Nephron (organoid): ENCODE data around the gene BTBD9.
"Not testable (repeated sequence)": the region's sequence is repeated elsewhere in the genome, so short reads cannot be mapped to it uniquely, and the experiment has no call there.

Experiments used
- H3K27ac Mint-ChIP-seq, 3 experiments: 2 replicates each; pipeline ENCODE4 v1.8.0; 2020; ENCODE audit warnings: mixed read lengths in 3 of 3, mild to moderate bottlenecking in 2 of 3, moderate library complexity in 1 of 3
- H3K27me3 Mint-ChIP-seq: 2 replicates; pipeline ENCODE4 v1.8.0; 2021; ENCODE audit warnings: low read depth, mild to moderate bottlenecking, moderate library complexity, mixed read lengths
- H3K36me3 Mint-ChIP-seq: 2 replicates; pipeline ENCODE4 v1.8.0; 2020; ENCODE audit warnings: low read depth, mixed read lengths
- H3K4me1 Mint-ChIP-seq: 2 replicates; pipeline ENCODE4 v1.8.0; 2020; ENCODE audit warnings: mixed read lengths
- H3K4me3 Mint-ChIP-seq, 3 experiments: 2 replicates each; pipeline ENCODE4 v1.8.0; 2020; ENCODE audit warnings: mild to moderate bottlenecking in 3 of 3, mixed read lengths in 3 of 3, moderate library complexity in 2 of 3
- H3K9me3 Mint-ChIP-seq: 2 replicates; pipeline ENCODE4 v1.8.0; 2020; ENCODE audit warnings: mixed read lengths
- TF ChIP-seq, protein P1 (sequence below), 3 experiments: fragments of 200-600 bp; sonication (generic); IDR thresholded peaks; one replicate each; pipeline ENCODE4 v1.5.0; 2021; ENCODE audit warnings: antibody characterized with exemption in 3 of 3; ENCODE audit not compliant: unreplicated experiment in 3 of 3

BTBD9 gene

GRCh38 chr6:38133932-38134703, 505.6 kb downstream of the BTBD9 start:
- no peak overlapping the region for H3K4me3 Mint-ChIP-seq
- peaks cover 31% of the 10 kb centered on the region for H3K4me1 Mint-ChIP-seq
- no peaks in the 10 kb centered on the region for H3K27me3 Mint-ChIP-seq
- peaks cover 62% of the 10 kb centered on the region for H3K36me3 Mint-ChIP-seq
- no peak overlapping the region for H3K27ac Mint-ChIP-seq
- TF ChIP-seq, protein P1, sequence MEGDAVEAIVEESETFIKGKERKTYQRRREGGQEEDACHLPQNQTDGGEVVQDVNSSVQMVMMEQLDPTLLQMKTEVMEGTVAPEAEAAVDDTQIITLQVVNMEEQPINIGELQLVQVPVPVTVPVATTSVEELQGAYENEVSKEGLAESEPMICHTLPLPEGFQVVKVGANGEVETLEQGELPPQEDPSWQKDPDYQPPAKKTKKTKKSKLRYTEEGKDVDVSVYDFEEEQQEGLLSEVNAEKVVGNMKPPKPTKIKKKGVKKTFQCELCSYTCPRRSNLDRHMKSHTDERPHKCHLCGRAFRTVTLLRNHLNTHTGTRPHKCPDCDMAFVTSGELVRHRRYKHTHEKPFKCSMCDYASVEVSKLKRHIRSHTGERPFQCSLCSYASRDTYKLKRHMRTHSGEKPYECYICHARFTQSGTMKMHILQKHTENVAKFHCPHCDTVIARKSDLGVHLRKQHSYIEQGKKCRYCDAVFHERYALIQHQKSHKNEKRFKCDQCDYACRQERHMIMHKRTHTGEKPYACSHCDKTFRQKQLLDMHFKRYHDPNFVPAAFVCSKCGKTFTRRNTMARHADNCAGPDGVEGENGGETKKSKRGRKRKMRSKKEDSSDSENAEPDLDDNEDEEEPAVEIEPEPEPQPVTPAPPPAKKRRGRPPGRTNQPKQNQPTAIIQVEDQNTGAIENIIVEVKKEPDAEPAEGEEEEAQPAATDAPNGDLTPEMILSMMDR (IDR thresholded peaks at IDR 0.05; ENCODE audit: unreplicated experiment in 3 of 3): no peak
- H3K9me3 Mint-ChIP-seq: peaks cover 20% of the 10 kb centered on the region

DNA sequence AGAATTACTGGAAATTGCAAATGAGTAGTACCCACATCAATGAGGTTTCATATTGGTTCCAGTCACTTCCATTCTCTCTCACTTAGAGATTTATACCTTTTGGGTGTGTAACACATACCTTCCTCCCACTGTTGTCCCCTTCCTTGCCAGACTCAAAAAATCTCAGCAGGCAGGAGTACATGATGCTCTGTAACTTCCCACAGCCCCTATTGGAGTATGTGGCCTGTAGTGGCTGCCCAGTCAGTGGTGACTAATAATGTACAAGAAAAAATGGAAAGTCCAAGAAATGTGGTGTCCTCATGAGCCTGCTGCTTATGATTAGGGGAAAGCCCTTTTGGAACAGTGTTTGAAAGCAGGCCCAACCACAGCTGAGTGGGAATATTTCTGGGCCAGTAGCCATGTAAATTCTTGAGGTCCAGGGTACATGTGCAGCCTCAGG, 508.2 kb downstream of the BTBD9 start:
- H3K9me3 Mint-ChIP-seq: peaks cover 39% of the 10 kb centered on the region
- no peak overlapping the region for H3K27ac Mint-ChIP-seq
- no peak overlapping the region for H3K4me3 Mint-ChIP-seq
- no peaks in the 10 kb centered on the region for H3K27me3 Mint-ChIP-seq
- H3K36me3 Mint-ChIP-seq: peaks cover 69% of the 10 kb centered on the region
- H3K4me1 Mint-ChIP-seq: peaks cover 15% of the 10 kb centered on the region
- TF ChIP-seq, protein P1 (IDR thresholded peaks at IDR 0.05; ENCODE audit: unreplicated experiment in 3 of 3): no peak

DNA sequence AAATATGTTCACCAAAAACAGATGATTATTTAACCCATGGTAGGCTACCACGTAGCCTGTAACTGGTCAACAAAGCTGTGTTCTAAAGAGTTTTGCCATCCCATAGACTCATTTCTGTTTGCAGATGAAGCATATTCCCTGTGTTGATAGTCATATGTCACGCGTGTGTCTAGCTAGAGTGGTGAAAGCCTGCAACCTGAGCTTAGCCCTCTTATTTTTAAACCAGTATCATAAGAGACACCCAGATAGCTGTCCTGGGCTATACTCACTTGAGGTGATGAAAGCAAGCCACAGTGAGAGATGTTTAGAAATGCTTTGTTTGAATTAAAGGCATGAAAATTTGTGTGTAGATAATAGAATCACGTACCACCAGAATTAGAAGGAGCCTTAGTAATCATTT, 512.4 kb downstream of the BTBD9 start:
- Mint-ChIP-seq H3K9me3 (peaks cover 51% of the 10 kb centered on the region), H3K4me1 (peaks cover 6% of the 10 kb centered on the region), H3K27me3 (no peaks in the 10 kb centered on the region), H3K27ac (no peak overlapping the region), H3K36me3 (peaks cover 80% of the 10 kb centered on the region), H3K4me3 (no peak overlapping the region)
- TF ChIP-seq, protein P1 (IDR thresholded peaks at IDR 0.05; ENCODE audit: unreplicated experiment in 3 of 3): no peak

DNA sequence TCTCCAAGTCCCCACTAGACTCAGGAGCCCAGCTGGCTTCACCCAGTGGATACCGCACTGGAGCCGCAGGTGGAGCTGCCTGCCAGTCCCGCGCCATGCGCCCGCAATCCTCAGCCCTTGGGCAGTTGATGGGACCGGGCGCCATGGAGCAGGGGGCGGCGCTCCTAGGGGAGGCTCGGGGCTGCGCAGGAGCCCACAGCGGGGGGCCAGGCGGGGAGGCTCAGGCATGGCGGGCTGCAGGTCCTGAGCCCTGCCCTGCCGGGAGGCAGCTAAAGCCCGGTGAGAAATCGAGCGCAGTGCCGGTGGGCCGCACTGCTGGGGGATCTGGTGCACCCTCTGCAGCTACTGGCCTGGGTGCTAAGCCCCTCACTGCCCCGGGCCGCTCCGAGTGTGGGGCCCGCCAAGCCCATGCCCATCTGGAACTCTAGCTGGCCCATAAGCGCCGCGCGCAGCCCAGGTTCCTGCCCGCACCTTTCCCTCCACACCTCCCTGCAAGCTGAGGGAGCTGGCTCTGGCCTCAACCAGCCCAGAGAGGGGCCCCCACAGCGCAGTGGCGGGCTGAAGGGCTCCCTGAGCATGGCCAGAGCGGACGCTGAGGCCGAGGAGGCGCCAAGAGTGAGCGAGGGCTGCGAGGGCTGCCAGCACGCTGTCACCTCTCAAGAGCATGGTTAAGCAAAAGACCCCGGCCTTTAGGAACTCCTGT, 515.4 kb downstream of the BTBD9 start:
- not testable (repeated sequence) for H3K27me3 Mint-ChIP-seq, H3K27ac Mint-ChIP-seq, H3K4me3 Mint-ChIP-seq
- peaks cover 72% of the 10 kb centered on the region for H3K36me3 Mint-ChIP-seq
- peaks cover 33% of the 10 kb centered on the region for H3K9me3 Mint-ChIP-seq
- peaks cover 11% of the 10 kb centered on the region for H3K4me1 Mint-ChIP-seq

- peaks cover 26% of the 10 kb centered on the region for H3K4me1 Mint-ChIP-seq
- H3K27ac Mint-ChIP-seq: peak overlapping the region in 1 of 3 experiments; percentile 30
- TF ChIP-seq, protein P1 (IDR thresholded peaks at IDR 0.05; ENCODE audit: unreplicated experiment in 3 of 3): no peak
- H3K9me3 Mint-ChIP-seq: no peaks in the 10 kb centered on the region
- H3K4me3 Mint-ChIP-seq: no peak overlapping the region
- H3K27me3 Mint-ChIP-seq: no peaks in the 10 kb centered on the region
- H3K36me3 Mint-ChIP-seq: peaks cover 50% of the 10 kb centered on the region
Measured at GRCh38 chr6:38119516-38119915, 520.2 kb downstream of the BTBD9 start.

DNA sequence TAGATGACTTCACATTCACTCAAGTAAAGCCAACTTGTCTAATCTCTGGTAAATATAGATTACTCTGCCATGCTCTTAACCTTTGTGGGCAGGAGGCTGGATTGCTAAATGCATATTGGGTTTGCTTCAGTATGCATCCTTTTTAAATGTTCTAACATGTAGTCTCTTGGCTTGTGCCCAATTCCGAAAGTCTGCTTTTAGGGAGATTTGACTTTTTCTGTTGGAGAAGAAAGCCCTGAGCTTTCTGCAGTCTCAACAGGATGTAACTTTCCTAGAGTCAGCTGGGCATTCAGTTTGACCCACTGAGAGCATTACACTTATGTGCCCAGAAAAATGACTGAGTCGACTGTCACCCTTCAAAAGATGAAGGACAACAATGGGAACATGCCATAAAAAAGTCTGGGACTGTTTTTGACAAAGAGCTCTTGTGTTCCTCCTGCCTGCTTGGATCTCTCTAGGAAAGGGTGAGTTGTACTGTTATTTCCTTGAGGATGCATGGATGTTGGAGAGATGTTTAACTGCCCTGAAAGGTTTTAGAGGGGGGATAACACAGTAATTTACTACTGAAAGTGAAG, 520.9 kb downstream of the BTBD9 start:
- no peaks in the 10 kb centered on the region for H3K27me3 Mint-ChIP-seq
- H3K4me3 Mint-ChIP-seq: no peak overlapping the region
- TF ChIP-seq, protein P1 (IDR thresholded peaks at IDR 0.05; ENCODE audit: unreplicated experiment in 3 of 3): no peak
- H3K27ac Mint-ChIP-seq: peak overlapping the region in 1 of 3 experiments; percentile 30
- peaks cover 31% of the 10 kb centered on the region for H3K4me1 Mint-ChIP-seq
- H3K9me3 Mint-ChIP-seq: no peaks in the 10 kb centered on the region
- H3K36me3 Mint-ChIP-seq: peaks cover 50% of the 10 kb centered on the region
